H1 (cell line): ENCODE measurements around the gene SV2B. TPM values are rescaled to one million over a fixed set of nuclear protein-coding genes. Genes with fewer than 3 reads are reported as not detected.

ENCODE experiments used
- GTF2F1 ChIP-seq: IDR thresholded peaks from 2 replicates; pipeline ENCODE4 v1.6.1; 2012; ENCODE audit warnings: low read depth, low read length, improper control_type of control experiment, borderline replicate concordance
- polyA plus RNA-seq, 7 experiments: library from polyadenylated mRNA; depleted of rRNA in 3 of 7; stranded (reverse) in 5 of 7; unstranded in 2 of 7; fragments of >200 nt in 5 of 7; fragments of 200-250 nt in 2 of 7; gene quantifications; 1 replicate in 5 of 7; 2 replicates in 1 of 7; 4 replicates in 1 of 7; pipeline versions ENCODE4 v1.2.1 to v1.2.3, GENCODE V29; 2011 to 2013; ENCODE audit warnings: missing spikeins in 2 of 7, mixed read lengths in 2 of 7
- total RNA-seq: library from RNA; stranded (reverse); fragmentation: NEBNext Ultra II Directional; extraction: Animal tissue kit (Norgen Biotek cat#: 25700); gene quantifications from 2 replicates; pipeline ENCODE4 v1.2.1, GENCODE V29; 2021

Gene SV2B
- total and polyA plus RNA-seq, 2 of the 8 experiments (the other 6 are each of a cell fraction or from before 2014, with no cell fraction given) = 0.09 to 0.20 TPM

GRCh38 chr15:91283155-91283554 lies 183.1 kb downstream of the SV2B start (continued):
- no peak for TF ChIP-seq GTF2F1
